Astrocyte of the cerebellum (primary cell): ENCODE results near the gene HS6ST2.
A peak's percentile ranks its signal among the peaks of the same experiment; 100 is the strongest.

Experiments
- DNase-seq: peaks from one replicate; pipeline ENCODE4 v3.0.0-alpha.2; 2011; ENCODE audit warnings: low read depth
- H3K4me3 ChIP-seq: 2 replicates; pipeline ENCODE4 v1.5.1; 2011; ENCODE audit warnings: mild to moderate bottlenecking, low read depth, low read length, moderate library complexity
- CTCF ChIP-seq: IDR thresholded peaks from 2 replicates; pipeline ENCODE4 v1.5.1; 2012; ENCODE audit warnings: low read length, low read depth, moderate library complexity, mild to moderate bottlenecking; ENCODE audit errors: missing control alignments
- in situ Hi-C: cut with HindIII; loops from 2 replicates; pipeline ENCODE4 v1.10.0; 2017; ENCODE audit warnings: low sequenced_read_pairs

HS6ST2 gene

DNA sequence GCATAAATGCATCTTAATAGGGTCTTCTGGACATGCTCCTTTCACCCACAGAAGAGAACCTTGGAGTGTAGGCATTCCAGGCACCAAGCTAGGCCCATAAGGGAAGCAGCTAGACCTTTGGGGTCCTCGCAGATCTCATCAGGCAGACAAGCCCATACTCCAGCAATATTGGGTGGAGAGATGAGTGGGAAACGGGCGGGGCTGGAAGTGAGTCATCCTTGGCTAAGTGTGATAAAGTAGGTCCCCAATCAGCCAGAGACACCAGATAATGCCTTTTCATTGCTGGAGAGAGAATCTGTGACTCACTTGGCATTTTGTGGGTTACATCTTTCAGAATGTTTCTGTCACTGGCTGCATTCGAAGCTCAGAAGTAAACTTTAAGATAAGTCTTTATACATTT is 336.3 kb downstream of the HS6ST2 start:
- in situ Hi-C loops: loop anchor here (25.0 kb wide), 1 partner anchor 385 kb away; no protein-coding TSS in a partner anchor
- no peak for DNase-seq
- no peak overlapping the region for H3K4me3 ChIP-seq
- TF ChIP-seq CTCF: no peak

DNA sequence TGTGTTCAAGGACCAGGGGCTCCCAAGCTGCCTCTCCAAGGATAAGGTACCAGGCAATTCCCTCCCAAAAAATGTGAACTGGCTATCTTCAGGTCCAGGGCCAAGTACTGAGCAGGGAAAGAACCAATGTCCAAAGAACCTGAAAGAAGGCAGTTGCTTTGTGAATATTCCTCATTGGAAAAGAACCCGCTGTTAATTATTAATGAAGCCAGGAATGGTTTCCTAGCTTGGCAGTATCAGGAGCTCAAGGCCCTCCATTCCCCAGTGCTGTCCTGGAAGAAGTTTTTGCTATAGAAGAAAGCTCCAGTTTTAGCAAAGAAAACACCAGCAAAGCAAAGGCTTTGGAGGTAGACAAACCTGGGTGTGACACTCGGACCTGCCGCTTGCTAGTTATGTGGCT is 339.6 kb downstream of the HS6ST2 start:
- in situ Hi-C loops: loop anchor here (25.0 kb wide), 1 partner anchor 382 kb away; no protein-coding TSS in a partner anchor
- no peak for DNase-seq
- H3K4me3 ChIP-seq: no peak overlapping the region
- no peak for TF ChIP-seq CTCF

DNA sequence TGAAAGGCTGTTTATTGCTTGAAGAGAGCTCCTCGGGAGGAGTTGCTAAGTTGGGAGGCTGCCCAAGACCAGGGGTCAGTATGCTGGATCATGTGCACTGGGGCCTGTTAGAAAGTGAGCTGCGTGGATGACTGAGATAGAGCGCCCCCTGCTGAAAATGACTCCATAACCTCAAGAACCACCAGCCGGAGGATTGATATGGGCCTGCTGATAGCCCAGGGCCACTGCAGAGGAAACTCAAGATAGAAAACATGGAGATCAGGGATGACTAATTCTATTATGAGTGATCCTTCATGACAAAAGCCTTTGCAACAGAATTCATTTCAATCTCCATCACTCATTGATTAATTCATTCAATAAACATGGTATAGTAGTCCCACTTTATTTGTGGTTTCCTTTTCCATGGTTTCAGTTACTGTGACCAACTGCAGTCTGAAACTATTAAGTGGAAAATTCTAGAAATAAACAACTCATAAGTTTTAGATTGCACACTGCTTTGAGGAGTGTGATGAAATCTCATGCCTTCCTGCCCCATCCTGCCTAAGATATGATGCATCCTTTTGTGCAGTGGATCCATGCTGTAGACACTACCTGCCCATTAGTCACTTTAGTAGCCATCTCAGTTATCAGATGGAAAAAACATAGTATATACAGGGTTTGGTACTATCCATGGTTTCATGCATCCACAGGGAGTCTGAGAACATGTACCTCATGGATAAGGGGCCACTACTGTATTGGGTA is 342.9 kb downstream of the HS6ST2 start:
- no peak for DNase-seq
- in situ Hi-C loops: loop anchor here (25.0 kb wide), 1 partner anchor 378 kb away; no protein-coding TSS in a partner anchor
- H3K4me3 ChIP-seq: no peak overlapping the region
- peak; percentile 38 for TF ChIP-seq CTCF

DNA sequence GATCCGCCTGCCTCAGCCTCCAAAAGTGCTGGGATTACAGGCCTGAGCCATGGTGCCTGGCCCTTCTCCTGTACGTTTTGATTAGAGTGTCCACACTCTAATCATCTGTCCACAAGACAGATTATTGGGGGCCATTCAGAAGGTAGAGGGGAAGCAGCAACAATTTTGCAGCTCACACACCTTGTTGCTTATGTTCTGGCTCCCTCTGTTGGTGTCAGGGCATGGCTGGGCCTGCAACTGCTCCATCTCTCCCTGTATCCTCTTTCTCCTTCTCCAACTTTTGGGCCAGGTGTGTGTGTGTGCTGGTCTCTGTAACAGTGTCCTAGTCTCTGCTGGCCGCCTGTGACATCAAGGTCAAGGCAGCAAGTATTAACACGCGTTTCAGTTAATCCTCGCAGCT is 344.1 kb downstream of the HS6ST2 start:
- in situ Hi-C loops: loop anchor here (25.0 kb wide), 1 partner anchor 377 kb away; no protein-coding TSS in a partner anchor
- no peak for DNase-seq
- no peak overlapping the region for H3K4me3 ChIP-seq
- TF ChIP-seq CTCF: peak; percentile 49

DNA sequence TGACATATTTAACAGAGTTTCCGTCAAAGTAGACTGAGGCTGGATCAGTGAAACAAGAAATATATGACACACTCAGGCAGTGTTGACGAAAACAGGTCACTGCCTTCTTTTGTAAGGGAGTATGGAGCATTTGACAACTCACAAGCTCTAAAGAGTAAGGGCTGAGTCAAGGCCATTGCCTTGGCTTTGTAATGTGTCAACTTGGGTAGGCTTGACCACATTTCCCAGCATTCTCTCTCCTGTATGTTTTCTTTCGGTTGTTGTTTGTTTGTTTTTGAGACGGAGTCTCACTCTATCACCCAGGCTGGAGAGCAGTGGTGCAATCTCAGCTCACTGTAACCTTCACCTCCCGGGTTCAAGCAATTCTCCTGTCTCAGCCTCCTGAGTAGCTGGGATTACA is 344.6 kb downstream of the HS6ST2 start:
- in situ Hi-C loops: loop anchor here (25.0 kb wide), 1 partner anchor 376 kb away; no protein-coding TSS in a partner anchor
- TF ChIP-seq CTCF: no peak
- H3K4me3 ChIP-seq: no peak overlapping the region
- no peak for DNase-seq

- DNase-seq: peak; percentile 3
- H3K4me3 ChIP-seq: no peak overlapping the region
- in situ Hi-C loops: loop anchor here (25.0 kb wide), 1 partner anchor 376 kb away; no protein-coding TSS in a partner anchor
- TF ChIP-seq CTCF: peak; percentile 65
These were observed 345.4 kb downstream of the HS6ST2 start for GRCh38 chrX:132612821-132613564.
